ENCODE measurements around the gene QRFP.

- TF ChIP-seq POLR2A (IDR thresholded peaks at IDR 0.05), result no peak
- no peak for TF ChIP-seq CTCF (IDR thresholded peaks at IDR 0.05)
Observed at GRCh38 chr9:130929571-130930038, 33.0 kb upstream of the QRFP start.
